NOMO-1 treated with DMSO at 0.1 percent for 48 hours (cell line): ENCODE measurements around the gene SHH.
"Not testable (repeated sequence)": the region's sequence is repeated elsewhere in the genome, so short reads cannot be mapped to it uniquely, and the experiment has no call there.

Experiments used
- DNase-seq: peaks from one replicate; lab custom pipeline; 2025; ENCODE audit not compliant: unreplicated experiment; lab: John Stamatoyannopoulos, UW

The SHH gene

DNA sequence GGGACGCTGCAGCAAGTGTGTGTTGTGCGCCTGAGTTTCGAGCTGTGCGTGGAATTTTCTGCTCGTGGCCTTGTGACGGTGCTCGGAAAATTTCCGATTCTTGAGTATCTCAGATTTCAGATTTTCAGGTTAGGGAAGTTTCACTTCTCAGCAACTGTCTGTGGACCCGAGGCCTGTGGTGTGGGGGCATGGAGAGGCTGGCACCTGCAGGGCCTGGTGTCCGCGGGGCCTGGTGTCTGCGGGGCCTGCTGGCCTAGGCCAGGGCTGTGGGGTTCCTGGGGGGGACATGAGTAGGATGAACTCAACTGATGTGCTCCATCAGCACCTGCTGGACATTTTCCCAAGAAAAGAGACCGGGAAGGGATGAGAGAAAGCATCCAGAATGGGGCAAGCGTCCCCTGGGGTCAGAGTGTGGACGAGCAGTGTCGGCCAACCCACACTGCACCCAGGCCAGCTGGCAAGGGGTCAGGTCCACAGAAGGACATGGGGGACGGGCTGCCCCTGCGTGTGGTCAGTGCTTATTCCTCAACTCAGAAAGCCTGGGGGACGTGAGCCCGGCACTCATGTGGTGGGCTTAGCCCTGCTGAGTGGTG lies 31.3 kb upstream of the SHH start:
- no peak for DNase-seq

DNA sequence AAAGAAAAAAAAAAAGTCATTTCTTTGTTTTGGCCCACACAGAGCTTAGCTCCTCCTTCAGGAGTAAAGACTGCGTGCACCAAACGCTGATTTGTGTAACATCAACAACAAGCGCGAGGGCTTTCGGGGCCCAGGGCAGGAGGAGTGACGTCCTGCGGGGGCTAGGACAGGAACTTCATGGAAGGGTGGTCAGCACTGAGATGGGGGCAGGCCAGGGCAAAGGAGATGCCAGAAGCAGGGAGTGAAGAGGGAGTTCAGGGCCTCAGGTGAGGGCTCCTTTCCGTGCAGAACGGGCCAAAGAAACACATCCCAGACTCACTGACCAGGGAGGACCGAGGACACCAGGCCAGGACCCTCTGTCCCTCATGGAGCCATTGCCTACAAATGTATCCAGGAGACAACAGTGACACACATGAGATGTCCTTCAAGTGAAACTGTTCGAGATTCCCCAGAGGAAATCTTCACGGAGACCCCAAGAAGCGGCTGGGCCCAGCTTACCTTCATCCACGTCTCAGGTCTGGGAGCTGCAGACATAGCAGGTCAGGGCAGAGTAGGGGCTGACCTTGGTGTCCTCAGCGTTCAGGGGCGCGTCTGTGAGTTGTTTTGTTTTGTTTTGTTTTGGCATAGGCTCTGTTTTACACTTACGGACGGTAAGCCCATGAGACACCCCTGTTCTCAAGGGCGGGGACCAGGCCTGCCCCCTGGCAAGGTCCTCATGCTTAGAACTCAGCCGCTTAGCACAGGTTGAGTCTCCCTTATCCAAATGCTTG lies 30.4 kb upstream of the SHH start:
- DNase-seq: no peak

DNA sequence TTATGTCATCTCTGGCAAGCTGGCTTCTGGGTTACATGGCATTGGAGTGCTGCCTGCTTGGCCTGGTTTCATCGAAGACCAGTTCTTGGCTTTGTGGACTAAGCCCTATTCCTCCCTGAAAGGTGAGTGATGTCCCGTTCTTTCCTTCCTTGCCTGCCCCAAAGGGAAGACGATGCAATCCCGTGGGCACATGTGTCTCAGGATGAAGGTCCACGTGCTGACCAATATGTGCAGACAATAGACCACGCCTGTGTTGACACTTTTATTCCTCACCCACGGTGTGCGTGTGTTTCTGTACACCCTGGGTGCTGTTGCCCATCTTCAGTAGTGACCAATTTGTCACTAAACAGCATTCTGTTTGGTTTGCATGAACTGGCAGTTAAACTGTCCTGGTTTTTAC lies 28.6 kb upstream of the SHH start:
- DNase-seq: no peak

DNA sequence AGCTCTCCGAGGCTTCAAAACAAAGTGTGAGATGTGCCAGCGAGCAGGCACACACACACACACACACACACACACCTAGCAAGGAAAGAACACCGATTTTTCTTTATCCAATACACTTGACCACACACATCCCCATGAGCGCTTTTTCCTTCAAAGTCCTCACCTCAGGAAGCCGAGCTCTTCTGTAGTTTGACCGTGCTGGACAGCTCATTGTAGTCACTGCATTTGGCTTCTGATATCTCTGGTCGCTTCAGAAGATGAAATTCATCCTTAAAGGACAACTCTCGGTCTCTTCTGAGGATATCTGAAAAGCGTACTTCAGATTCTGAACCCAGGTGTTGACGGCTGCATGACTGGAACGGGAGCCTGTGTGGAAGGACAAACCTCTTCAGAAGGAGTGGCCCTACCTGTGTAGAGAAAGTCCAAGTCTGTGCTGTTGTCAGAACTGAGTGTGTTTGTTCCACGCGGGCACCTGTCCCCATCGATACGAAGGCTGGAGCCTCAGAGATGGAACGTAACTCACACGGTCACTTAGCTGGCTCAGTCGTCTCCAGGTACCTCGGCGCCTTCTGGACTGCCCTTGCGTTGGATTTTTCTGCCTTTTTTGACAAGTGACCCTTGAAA lies 28.1 kb upstream of the SHH start:
- no peak for DNase-seq

DNA sequence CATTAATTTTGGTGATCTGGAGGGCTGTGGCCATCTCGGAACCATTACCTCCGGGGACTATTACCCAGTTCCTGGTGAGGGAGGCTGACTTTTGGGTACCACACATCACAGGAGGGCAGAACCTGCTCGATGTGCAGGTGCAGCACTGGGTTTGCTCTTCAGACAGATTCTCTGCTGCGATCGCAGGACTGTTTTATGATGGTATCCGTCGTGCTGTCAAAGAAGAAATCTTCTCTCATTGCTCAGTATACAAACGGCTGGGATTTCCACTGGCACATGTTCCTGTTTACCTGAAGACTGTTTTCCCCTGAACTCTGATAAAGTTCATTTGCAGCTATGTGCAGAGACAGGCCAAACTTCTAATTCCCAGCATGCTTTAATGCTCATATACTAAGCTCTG lies 27.2 kb upstream of the SHH start:
- no peak for DNase-seq

DNA sequence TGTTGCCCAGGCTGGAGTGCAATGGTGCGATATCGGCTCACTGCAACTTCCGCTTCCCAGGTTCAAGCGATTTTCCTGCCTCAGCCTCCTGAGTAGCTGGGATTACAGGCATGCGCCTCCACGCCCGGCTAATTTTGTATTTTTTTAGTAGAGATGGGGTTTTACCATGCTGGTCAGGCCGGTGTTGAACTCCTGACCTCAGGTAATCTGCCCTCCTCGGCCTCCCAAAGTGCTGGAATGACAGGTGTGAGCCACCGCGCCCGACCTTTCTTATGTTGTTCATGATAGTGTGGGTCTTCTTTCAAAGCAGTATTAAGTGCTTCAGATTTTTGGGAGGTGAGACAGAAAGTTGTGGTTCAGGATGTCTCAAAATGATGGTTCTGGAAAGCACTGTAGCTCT lies 26.0 kb upstream of the SHH start:
- not testable (repeated sequence) for DNase-seq

DNA sequence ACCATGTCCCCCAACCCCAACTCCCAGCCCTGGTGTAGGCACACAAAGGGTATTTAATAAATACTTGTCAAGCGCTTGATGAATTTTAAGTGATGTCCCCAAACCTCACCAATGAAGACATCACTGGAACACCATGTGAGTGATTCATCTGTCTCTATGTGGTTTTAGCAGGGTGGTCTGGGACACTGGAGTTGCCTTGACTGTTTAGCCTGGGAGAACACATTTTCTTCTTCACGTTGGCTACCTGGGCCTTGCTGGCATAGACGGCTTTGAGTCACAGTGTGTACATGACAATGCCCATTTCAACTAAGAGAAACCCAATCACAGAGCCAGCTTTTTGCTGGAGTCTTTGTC lies 24.8 kb upstream of the SHH start:
- DNase-seq: no peak

DNA sequence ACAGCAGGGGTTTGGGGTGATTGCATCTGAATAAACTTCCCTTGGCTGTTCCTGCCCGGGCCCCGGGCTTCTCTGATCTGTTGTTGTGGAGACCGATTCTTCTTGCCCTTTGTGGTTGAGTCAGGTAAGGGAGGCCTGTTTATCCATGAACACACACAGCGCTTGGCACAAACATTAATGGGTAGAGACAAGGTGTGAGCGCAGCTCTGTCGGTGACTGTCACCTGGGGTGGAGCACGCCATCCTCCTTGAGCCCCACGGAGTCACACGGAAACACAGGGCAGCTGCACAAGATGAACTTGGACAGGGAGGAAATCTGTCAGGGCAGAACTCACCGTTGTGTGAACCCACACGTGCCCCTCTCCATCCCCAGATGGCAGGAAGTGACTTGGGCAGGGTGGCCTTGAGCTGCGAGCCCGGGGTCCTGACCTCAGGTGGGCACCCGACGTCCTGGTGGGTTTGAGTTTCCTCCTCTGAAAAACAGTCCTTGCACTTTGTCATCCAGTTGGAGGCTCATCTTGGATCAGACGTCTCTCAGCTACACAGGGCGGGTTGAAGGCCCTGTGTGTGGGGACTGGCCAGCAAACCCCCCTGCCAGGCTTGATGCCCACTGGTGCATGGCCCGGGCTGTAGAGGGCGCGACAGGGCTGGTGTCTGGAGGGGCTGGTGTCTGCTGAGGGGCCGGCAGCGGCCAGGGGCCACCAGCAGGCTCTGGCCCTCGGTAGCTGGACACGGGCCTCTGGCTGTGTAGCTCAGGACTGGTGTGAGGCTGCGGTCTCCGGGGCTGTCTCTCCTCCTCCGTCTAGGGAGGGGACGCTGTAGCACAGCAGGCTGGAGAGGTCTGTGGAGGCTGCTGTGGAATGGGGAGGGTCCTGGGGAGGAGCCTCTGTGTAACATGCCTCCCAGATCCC lies 24.2 kb upstream of the SHH start:
- DNase-seq: no peak

DNA sequence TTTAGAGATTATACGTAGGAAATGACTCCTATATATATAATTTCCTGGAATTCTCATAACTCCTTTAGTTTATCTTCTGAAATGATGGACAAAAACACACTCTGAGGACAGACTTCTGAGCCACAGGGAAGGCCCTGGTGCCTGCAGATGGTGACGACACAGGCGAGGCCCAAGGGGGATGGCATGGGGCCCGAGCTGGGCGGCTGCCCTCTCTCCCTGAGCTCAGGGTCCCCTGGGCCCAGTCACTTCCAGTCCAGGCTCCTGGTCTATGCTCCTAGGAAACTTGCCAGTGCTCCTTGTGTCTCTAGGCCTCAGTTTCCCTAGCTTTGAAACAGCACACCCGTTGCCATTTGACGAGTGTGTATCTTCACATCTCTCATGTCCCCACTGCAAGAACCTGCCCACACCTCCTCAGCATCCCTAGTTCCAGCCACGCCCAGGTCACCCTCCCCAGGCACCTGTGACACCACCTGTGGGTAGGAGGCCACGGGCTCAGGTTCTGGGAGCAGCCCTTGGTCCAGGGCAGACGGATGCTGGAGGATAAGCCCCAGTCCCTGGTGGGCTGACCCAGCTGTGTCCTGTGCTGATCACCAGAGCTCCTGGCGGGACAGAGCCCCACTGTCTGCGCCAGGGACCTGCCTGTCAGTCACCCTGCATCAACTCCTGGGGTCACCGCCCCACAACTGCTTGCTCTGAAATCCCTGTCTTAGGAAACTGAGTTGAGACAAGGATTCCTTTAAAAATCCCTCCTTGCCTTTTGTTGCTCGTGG lies 23.4 kb upstream of the SHH start:
- no peak for DNase-seq

DNA sequence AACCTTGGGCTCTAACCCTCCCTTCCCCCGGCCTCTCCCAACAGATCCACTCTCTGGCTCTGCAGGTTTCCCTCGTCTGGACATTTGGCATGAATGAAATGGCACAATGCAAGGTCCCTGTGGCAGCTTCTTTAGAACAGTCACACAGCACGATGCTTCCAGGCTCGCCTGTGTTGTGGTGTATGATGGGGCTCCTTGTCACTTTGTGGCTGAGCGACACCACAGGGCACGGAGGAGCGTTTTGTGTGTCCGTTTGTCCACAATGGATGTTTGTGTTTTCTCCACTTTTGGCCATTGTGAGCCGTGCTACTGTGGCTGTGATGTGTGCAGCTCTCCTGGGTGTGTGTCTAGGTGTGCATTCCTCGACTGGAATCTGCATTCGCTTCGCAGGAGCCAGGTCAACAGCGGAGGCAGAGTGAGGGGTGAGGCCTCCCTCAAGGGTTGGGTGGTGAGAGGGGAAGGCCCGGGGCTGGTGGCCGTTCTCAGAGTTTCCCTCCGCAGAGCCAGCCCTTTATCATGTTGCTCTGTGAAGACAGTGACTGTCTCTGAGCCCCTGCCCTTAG lies 22.3 kb upstream of the SHH start:
- DNase-seq: no peak

DNA sequence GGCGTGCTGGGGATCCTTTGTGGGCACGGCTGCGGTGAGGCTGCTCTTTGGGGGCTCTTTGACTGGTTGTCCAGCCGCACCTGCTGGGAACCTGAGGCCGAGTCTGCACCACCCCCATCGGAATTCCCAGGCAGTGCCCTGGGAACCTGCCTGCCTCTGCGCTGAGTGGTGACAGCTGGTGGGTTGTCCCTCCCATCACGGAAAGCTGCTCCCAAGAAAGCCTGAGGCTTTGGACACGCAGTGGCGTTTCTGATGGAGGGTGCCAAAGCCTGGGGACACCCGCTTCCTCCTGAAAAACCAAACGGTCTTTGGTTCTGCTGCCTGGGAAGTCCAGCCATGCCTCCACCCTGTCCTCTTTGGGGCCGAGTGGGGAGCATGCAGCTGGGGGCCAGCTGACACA lies 21.4 kb upstream of the SHH start:
- DNase-seq: no peak

DNA sequence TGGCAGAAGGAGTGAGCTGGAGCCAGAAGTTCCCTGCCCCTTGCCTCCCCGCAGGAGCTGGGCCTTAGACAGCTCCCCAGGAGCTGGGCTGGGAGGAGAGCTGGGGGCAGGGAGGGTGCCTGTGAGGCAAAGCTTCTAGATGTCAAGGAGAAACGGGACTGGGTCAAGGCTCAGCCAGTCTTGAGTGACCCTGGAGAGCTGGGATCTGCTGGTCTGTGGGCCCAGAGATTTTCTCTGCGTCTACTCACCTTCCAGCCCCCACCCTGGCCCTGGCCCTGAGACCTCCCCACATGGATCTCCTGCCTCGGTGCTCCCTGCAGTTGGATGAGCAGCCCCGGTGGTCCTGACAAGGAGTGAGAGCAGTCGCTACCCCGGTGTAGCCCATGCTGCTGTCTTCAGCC lies 20.3 kb upstream of the SHH start:
- DNase-seq: no peak

DNA sequence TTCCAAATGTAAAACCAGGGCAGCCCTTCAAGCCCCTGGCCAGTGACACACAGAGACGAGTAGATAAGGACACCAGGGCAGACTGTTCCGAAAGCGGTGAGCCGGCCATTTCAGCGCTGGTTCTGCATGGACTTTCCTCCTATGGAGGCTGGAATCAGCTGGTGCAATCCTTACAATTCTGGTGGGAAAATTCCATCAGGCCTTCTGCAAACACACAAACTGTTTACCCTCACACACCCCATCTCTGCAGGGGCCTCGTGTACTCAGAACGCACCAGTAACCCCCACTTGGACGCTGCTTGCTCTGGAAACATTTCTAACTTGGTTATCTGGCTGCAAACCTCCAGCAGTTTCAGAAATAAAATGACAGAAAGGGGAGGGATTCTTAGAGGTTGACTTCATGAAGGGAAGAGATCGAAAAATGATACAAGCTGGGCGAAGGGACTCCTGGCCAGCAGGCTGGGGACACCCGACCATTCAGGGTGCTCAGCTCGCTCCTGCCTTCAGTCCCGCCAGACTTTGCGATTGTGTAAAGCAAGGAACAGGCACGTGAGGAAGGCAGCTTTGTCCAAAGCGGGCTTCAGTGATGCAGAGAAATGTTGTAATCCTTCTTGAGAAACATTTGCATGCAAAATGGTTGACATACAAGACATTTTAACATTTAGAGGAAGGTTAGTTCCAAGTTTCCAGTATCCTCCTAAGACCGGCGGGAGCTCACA lies 19.7 kb upstream of the SHH start:
- no peak for DNase-seq

DNA sequence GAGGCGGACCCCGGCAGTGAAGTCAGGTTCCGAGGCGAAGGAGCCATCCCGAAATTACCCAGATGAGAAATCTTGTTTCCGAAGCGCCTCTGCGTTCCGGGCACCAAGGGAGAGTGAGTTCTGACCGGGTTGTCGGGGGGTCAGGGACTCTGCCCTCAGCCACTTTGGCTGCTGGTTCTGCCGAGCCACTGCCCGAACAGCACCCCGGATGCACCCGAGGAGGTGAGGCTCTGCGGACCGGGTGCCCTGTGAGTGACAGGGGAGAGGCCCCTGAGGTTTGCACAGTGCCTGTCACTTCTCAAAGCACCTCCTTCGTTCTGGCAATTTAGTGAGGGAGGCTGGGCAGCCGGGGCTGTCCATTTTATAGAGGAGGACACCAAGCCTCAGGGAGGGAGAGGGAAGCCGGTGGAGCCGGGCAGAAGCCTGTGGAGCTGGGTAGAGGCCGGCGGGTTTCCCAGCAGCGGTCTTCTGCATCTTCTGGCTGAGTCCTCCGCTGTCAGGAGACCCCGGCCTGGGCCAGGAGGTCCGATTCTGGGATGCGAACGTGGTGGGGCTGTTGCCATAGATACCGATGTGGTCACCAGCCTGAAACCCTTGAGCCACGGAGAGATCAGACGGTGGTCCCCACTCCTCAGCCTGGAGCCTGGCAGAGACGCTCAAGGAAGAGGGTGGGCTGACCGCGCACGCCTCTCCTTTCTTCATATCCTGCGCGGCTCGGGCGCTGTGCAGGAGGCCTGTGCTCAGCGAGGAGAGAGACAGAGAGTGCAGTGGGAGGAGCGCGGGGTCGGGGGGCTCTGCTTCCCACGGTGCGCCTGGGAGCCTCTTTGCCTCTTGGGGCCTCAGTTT lies 18.9 kb upstream of the SHH start:
- no peak for DNase-seq

DNA sequence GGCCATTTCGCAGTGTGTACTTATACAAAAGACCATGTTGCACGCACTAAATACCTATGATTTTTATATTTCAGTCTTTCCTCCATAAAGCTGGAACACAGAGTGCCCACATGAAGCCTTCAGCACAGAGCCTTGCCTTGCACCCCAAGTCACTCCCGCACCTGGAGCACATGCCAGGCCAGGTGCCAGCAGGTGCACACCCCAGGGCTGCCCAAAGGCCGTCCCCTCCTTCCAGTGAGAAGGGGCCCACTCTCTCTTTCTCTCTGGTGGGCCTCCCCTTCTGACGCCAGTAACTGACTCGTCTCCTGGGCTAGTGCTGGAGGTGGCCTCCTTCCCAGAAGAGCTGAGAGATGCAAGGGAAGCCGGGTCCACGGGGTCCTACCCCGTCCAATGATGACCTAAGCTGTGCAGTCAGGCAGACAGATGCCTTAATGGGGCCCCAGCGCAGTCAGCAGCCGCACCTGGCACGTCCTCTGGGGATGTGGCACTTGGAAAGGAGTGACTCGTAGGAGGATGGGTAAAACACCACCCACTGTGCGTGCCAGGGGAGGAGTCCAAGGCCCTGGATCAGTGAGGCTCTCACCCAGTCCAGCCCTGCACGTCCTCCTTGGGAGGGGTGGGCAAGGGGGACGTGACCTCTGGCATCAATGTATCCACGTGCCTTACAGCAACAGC lies 17.7 kb upstream of the SHH start:
- DNase-seq: no peak

DNA sequence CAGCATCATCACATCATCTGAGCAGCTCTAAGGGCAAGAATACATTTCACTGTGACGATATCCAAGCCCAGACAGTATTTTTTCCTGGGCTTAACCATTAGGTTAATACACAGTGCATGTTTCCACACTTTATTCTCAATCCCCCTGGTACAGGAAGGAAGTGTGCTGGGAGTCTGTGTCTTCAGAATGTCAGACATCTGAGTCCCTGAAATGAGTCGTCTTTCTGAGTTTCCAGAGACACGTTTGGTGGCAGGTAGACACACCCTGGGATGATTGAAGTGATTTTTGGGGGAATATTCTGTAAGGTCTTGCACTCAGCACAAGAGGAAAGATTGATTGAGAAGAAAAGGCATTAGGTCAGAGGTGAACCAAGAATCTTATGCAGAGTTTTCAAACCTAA lies 13.1 kb upstream of the SHH start:
- no peak for DNase-seq

DNA sequence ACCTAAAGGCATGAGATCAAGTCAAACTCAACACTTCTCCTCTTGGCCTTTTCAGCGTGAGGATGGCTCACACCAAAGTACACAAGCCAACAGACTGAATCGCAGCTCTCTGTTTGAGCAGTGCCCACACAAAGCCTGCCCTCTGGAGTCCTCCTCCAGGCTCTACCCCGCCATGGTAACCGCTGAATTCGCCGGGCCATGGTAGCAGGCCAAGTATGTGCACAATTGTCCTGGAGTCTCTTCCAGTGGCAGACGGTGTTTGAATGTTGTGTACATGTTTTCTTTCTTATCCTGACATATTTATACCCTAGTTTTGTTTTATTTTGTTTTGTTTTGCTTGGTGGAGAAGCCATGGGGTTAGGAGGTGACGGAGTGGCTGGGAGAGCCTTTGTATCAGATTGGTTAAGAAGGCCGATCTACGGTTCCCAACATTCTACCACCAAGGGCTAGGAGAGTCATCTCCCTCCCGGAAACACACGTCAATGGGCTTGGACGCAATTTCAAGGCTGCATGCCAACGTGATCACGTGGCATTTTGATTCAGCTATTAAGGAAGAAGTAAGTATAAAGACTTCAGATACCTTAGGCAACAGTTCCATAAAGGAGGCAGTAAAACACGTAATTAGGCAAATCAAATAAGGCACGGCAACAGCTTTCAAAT lies 12.1 kb upstream of the SHH start:
- no peak for DNase-seq

DNA sequence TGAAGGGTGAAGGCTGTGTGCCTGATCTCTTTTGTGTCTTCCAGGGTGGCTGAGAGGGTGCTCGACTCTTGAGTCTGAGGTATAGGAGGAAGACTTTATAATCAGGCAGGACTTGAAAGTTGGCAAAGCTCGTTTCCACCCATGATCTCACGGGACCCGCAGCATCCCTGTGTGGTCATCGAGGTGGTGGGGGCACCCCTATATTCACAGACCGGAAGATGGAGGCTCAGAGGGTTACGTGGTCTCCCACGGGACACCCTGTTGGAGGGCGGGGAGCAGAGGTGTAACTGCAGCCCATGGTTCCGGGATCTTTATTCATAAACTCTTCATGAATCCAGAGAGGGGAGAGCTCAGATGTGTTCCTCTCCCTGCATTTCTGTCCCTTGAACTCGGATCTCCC lies 9.6 kb upstream of the SHH start:
- DNase-seq: no peak
